Glutamatergic neuron (in vitro differentiated cells): ENCODE data around the gene GRK7. TPM values are rescaled to one million over a fixed set of nuclear protein-coding genes. Genes with fewer than 3 reads are reported as not detected.
"Not testable (repeated sequence)": the region's sequence is repeated elsewhere in the genome, so short reads cannot be mapped to it uniquely, and the experiment has no call there.

Experiments
- DNase-seq: peaks from one replicate; pipeline ENCODE4 v3.0.0; 2022
- H3K27ac Mint-ChIP-seq: one replicate; pipeline ENCODE4 v1.8.0; 2020; ENCODE audit warnings: mild to moderate bottlenecking, mixed read lengths, inconsistent platforms; ENCODE audit not compliant: unreplicated experiment
- H3K27me3 Mint-ChIP-seq: one replicate; pipeline ENCODE4 v1.8.0; 2020; ENCODE audit warnings: mild to moderate bottlenecking, moderate library complexity, mixed read lengths, inconsistent platforms; ENCODE audit not compliant: unreplicated experiment
- H3K36me3 Mint-ChIP-seq: one replicate; pipeline ENCODE4 v1.8.0; 2020; ENCODE audit warnings: mild to moderate bottlenecking, mixed read lengths, inconsistent platforms; ENCODE audit not compliant: unreplicated experiment
- H3K4me1 Mint-ChIP-seq: one replicate; pipeline ENCODE4 v1.8.0; 2020; ENCODE audit warnings: mild to moderate bottlenecking, low read depth, mixed read lengths, inconsistent platforms; ENCODE audit not compliant: unreplicated experiment
- H3K4me3 Mint-ChIP-seq: one replicate; pipeline ENCODE4 v1.8.0; 2020; ENCODE audit warnings: mild to moderate bottlenecking, mixed read lengths, inconsistent platforms; ENCODE audit not compliant: unreplicated experiment
- H3K9me3 Mint-ChIP-seq: one replicate; pipeline ENCODE4 v1.8.0; 2020; ENCODE audit warnings: mild to moderate bottlenecking, moderate library complexity, mixed read lengths, inconsistent platforms; ENCODE audit not compliant: unreplicated experiment
- total RNA-seq: library from RNA; stranded (reverse); fragmentation: NEBNext Ultra II Directional; extraction: Animal tissue kit (Norgen Biotek cat#: 25700); gene quantifications from one replicate; pipeline ENCODE4 v1.2.1, GENCODE V29; 2021; ENCODE audit not compliant: unreplicated experiment
- TF ChIP-seq, protein P1 (sequence below): fragments of 200-600 bp; sonication (generic); IDR thresholded peaks from one replicate; pipeline ENCODE4 v1.5.0; 2021; ENCODE audit not compliant: partially characterized antibody, unreplicated experiment

The GRK7 gene
- total RNA-seq, 1 donor from 2014 or later, result not detected

DNA sequence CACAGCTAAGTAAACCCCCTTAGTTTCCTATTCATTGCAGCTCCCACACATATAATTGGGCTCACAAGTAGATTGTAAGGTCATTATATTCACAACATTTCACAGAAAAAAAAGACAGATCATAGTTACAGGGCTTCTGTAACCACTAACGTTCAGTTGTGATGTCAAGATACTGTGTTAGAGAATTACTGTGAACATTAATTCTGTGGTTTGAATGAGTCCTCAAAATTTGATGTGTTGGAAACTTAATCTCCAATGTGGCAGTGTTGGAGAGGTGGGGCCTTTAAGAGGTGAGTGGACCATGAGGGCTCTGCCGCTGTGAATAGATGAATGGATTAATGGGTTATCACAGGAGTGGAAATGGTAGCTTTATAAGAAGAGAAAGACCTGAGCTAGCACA, 21.3 kb downstream of the GRK7 start:
- H3K4me1 Mint-ChIP-seq, result no peaks in the 10 kb centered on the region
- no peak for DNase-seq
- peaks cover 2% of the 10 kb centered on the region for H3K36me3 Mint-ChIP-seq
- H3K9me3 Mint-ChIP-seq, result peaks cover 12% of the 10 kb centered on the region
- TF ChIP-seq, protein P1, sequence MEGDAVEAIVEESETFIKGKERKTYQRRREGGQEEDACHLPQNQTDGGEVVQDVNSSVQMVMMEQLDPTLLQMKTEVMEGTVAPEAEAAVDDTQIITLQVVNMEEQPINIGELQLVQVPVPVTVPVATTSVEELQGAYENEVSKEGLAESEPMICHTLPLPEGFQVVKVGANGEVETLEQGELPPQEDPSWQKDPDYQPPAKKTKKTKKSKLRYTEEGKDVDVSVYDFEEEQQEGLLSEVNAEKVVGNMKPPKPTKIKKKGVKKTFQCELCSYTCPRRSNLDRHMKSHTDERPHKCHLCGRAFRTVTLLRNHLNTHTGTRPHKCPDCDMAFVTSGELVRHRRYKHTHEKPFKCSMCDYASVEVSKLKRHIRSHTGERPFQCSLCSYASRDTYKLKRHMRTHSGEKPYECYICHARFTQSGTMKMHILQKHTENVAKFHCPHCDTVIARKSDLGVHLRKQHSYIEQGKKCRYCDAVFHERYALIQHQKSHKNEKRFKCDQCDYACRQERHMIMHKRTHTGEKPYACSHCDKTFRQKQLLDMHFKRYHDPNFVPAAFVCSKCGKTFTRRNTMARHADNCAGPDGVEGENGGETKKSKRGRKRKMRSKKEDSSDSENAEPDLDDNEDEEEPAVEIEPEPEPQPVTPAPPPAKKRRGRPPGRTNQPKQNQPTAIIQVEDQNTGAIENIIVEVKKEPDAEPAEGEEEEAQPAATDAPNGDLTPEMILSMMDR, result no peak
- H3K4me3 Mint-ChIP-seq, result no peak overlapping the region
- H3K27ac Mint-ChIP-seq, result no peak overlapping the region
- peaks cover 3% of the 10 kb centered on the region for H3K27me3 Mint-ChIP-seq

DNA sequence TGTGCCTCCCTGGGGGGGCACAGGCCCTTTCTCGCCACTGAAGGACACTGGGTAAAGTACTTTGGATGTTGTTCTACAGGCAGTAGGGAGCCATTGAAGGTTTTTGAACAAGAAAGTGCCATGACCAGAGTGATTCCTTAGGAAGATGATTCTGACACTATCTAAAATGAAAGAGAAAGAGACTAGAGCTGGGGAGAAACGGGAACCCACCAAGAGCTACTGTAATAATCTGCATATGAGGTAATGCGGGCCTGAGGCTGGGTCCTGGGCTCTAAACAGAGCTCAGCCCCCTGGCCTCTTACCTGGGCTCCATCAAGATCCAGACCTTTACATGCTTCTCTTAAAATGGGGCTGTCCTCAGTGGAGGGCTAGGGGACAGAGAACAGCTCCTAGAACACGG, 24.9 kb downstream of the GRK7 start:
- no peak for DNase-seq
- H3K36me3 Mint-ChIP-seq, result no peaks in the 10 kb centered on the region
- H3K9me3 Mint-ChIP-seq, result peaks cover 5% of the 10 kb centered on the region
- H3K27ac Mint-ChIP-seq, result no peak overlapping the region
- peaks cover 3% of the 10 kb centered on the region for H3K27me3 Mint-ChIP-seq
- TF ChIP-seq, protein P1, result no peak
- no peak overlapping the region for H3K4me3 Mint-ChIP-seq
- H3K4me1 Mint-ChIP-seq, result no peaks in the 10 kb centered on the region

DNA sequence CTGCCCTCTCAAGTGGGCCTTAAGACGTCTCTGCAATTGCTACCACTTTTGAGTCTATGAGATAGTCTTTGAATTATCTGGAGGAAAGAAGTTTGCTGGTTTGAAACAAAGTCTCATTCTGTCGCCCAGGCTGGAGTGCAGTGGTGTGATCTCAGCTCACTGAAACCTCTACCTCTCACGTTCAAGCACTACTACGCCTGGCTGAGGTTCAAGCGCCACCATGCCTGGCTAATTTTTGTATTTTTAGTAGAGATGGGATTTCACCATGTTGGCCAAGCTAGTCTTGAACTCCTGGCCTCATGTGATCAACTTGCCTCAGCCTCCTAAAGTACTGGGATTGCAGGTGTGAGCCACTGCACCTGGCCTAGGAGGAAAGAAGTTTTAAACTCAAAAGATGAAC, 25.5 kb downstream of the GRK7 start:
- not testable (repeated sequence) for H3K36me3 Mint-ChIP-seq, H3K9me3 Mint-ChIP-seq, DNase-seq, H3K4me3 Mint-ChIP-seq, H3K27ac Mint-ChIP-seq, H3K4me1 Mint-ChIP-seq, H3K27me3 Mint-ChIP-seq

- DNase-seq, result no peak
- Mint-ChIP-seq H3K4me1 (no peaks in the 10 kb centered on the region), H3K4me3 (no peak overlapping the region)
Observed at GRCh38 chr3:141789281-141789680, 26.1 kb downstream of the GRK7 start.

GRCh38 chr3:141790171-141790570, 27.0 kb downstream of the GRK7 start:
- Mint-ChIP-seq H3K9me3 (peaks cover 7% of the 10 kb centered on the region), H3K4me3 (no peak overlapping the region), H3K27me3 (peaks cover 2% of the 10 kb centered on the region), H3K4me1 (no peaks in the 10 kb centered on the region), H3K27ac (no peak overlapping the region), H3K36me3 (peaks cover 5% of the 10 kb centered on the region)
- TF ChIP-seq, protein P1, result no peak
- no peak for DNase-seq

More at GRCh38 chr3:141789281-141789680, 26.1 kb downstream of the GRK7 start:
- Mint-ChIP-seq H3K9me3 (peaks cover 2% of the 10 kb centered on the region), H3K27me3 (peaks cover 3% of the 10 kb centered on the region), H3K27ac (no peak overlapping the region), H3K36me3 (no peaks in the 10 kb centered on the region)
- TF ChIP-seq, protein P1, result no peak

- Mint-ChIP-seq H3K27me3 (peaks cover 4% of the 10 kb centered on the region), H3K36me3 (peaks cover 5% of the 10 kb centered on the region), H3K4me1 (peaks cover 13% of the 10 kb centered on the region), H3K27ac (no peak overlapping the region), H3K4me3 (no peak overlapping the region), H3K9me3 (peaks cover 9% of the 10 kb centered on the region)
- TF ChIP-seq, protein P1, result no peak
- DNase-seq, result no peak
Observed at GRCh38 chr3:141792495-141792894, 29.3 kb downstream of the GRK7 start.
